Astrocyte (in vitro differentiated cells and primary cell): ENCODE data around the gene LNX2.

Experiments
- EZH2 ChIP-seq: IDR thresholded peaks from 2 replicates; pipeline ENCODE4 v1.6.1; 2012; ENCODE audit warnings: mild to moderate bottlenecking, low read length, inconsistent platforms; ENCODE audit not compliant: insufficient read depth
- TF ChIP-seq, protein P1 (sequence below): IDR thresholded peaks from 2 replicates; pipeline ENCODE4 v1.5.1; 2011; ENCODE audit warnings: low read depth, mild to moderate bottlenecking, inconsistent platforms, low read length, moderate library complexity; ENCODE audit not compliant: insufficient read depth

GRCh38 chr13:27607125-27607524 is 13.2 kb downstream of the LNX2 start:
- TF ChIP-seq, protein P1, sequence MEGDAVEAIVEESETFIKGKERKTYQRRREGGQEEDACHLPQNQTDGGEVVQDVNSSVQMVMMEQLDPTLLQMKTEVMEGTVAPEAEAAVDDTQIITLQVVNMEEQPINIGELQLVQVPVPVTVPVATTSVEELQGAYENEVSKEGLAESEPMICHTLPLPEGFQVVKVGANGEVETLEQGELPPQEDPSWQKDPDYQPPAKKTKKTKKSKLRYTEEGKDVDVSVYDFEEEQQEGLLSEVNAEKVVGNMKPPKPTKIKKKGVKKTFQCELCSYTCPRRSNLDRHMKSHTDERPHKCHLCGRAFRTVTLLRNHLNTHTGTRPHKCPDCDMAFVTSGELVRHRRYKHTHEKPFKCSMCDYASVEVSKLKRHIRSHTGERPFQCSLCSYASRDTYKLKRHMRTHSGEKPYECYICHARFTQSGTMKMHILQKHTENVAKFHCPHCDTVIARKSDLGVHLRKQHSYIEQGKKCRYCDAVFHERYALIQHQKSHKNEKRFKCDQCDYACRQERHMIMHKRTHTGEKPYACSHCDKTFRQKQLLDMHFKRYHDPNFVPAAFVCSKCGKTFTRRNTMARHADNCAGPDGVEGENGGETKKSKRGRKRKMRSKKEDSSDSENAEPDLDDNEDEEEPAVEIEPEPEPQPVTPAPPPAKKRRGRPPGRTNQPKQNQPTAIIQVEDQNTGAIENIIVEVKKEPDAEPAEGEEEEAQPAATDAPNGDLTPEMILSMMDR, result no peak
- TF ChIP-seq EZH2, result no peak
